GM12892 (cell line): ENCODE data around the gene SMYD3.

Experiments used
- POLR2A ChIP-seq: IDR thresholded peaks from 2 replicates; pipeline ENCODE4 v1.6.1; 2011; ENCODE audit warnings: low read depth, low read length, control low read depth
- POLR2AphosphoS5 ChIP-seq: IDR thresholded peaks from 2 replicates; pipeline ENCODE4 v1.6.1; 2011; ENCODE audit warnings: low read depth, low read length, control low read depth

GRCh38 chr1:246066573-246066972 lies 440.5 kb downstream of the SMYD3 start:
- TF ChIP-seq POLR2A: no peak
- TF ChIP-seq POLR2AphosphoS5: no peak
